Measurements from ENCODE around the gene ATM.

ATM gene

DNA sequence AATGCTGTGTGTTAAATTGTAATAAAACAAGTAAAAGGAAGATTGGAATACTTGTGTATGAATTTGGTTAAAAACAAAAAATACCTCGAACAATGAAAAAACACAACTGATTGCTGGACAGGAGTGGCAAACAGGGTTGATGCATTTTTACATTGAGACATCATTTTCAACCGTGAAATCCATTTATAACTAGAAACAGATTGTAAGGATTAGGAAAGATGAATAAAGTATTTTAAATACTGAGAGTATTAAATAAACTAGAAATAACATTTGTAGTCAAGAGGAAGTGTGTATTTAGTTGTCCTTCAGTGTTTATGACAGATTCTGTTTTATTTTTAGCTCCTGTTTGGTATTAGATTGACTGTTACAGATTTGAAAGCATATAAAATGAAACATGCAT lies 5.4 kb downstream of the ATM start:
- no peak overlapping the region for H3K27ac ChIP-seq
- TF ChIP-seq ZFX (IDR thresholded peaks at IDR 0.05; ENCODE audit: borderline replicate concordance) = no peak
- TF ChIP-seq, protein P1, sequence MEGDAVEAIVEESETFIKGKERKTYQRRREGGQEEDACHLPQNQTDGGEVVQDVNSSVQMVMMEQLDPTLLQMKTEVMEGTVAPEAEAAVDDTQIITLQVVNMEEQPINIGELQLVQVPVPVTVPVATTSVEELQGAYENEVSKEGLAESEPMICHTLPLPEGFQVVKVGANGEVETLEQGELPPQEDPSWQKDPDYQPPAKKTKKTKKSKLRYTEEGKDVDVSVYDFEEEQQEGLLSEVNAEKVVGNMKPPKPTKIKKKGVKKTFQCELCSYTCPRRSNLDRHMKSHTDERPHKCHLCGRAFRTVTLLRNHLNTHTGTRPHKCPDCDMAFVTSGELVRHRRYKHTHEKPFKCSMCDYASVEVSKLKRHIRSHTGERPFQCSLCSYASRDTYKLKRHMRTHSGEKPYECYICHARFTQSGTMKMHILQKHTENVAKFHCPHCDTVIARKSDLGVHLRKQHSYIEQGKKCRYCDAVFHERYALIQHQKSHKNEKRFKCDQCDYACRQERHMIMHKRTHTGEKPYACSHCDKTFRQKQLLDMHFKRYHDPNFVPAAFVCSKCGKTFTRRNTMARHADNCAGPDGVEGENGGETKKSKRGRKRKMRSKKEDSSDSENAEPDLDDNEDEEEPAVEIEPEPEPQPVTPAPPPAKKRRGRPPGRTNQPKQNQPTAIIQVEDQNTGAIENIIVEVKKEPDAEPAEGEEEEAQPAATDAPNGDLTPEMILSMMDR (IDR thresholded peaks at IDR 0.05) = no peak

DNA sequence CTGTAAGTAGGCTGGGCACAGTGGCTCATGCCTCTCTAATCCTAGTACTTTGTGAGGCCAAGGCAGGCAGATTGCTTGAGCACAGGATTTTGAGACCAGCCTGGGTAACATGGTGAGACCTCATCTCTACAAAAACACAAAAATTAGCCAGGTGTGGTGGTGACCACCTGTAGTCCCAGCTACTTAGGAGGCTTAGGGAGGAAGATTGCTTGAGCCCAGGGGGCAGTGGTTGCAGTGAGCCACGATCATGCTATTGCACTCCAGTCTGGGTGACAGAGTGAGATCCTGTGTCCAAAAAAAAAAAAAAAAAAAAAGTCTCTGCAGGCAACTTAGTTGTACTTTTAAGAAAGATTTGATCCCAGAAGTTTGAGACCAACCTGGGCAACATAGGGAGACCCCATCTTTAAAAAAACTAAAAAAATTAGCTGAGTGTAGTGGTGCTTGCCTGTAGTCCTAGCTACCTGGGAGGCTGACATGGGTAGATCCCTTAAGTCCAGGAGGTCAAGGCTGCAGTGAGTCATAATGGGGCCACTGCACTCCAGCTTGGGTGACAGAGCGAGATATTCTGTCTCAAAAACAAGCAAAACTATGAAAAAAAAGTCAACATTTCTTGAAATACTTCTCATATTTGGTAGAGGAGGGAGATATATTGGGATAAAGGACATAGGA lies 10.5 kb downstream of the ATM start:
- no peak for TF ChIP-seq ZFX (IDR thresholded peaks at IDR 0.05; ENCODE audit: borderline replicate concordance)
- TF ChIP-seq, protein P1 (IDR thresholded peaks at IDR 0.05) = no peak
- H3K27ac ChIP-seq = no peak overlapping the region

DNA sequence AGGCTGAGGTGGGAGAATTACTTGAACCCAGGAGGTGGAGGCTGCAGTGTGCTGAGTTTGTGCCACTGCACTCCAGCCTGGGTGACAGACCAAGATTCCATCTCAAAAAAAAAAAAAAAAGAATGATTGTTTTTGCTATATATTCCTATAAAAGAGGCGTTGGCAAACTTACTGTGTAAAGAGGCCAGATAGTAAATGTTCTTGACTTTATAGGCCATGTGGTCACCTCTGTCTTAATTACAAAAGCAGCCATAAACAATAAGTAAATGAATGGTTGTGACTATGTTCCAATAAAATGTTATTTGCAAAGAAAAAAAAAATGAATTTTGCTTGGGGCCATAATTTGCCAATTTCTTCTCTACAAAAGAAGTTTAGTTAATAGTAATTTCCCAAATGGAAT lies 12.3 kb downstream of the ATM start:
- TF ChIP-seq, protein P1 (IDR thresholded peaks at IDR 0.05) = no peak
- no peak for TF ChIP-seq ZFX (IDR thresholded peaks at IDR 0.05; ENCODE audit: borderline replicate concordance)
- H3K27ac ChIP-seq = no peak overlapping the region

DNA sequence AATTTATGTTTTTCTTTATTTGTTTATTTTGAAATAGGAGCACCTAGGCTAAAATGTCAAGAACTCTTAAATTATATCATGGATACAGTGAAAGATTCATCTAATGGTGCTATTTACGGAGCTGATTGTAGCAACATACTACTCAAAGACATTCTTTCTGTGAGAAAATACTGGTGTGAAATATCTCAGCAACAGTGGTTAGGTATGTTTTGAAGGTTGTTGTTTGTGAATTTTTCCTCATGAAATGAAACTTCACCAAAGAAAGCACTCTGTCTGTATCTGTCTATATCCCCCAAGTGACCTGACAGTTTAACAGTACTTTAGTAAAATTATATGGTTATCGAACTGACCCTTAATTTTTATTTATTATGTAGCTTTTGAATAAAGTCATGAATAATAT lies 12.8 kb downstream of the ATM start:
- TF ChIP-seq ZFX (IDR thresholded peaks at IDR 0.05; ENCODE audit: borderline replicate concordance) = no peak
- TF ChIP-seq, protein P1 (IDR thresholded peaks at IDR 0.05) = no peak
- no peak overlapping the region for H3K27ac ChIP-seq

DNA sequence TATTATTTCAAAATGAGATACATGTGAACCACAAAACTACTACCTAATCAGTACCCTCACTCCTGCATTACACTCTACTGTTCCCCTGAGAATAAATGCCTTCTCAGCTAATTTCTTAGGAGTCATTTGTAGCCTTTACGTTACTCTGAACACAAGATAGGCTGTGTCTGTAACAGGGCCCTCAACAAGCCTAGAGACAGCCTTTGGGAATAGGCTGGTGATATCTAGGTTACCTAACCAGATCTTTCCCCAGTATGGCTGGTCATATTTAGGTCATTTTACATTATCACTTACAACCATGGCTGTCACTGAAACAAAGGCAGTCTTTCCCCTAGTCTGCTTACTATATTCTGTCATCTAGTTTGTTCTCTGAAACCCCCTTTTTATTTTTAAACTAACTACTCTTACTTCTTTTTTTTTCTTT lies 14.2 kb downstream of the ATM start:
- TF ChIP-seq, protein P1 (IDR thresholded peaks at IDR 0.05) = no peak
- no peak for TF ChIP-seq ZFX (IDR thresholded peaks at IDR 0.05; ENCODE audit: borderline replicate concordance)
- no peak overlapping the region for H3K27ac ChIP-seq

DNA sequence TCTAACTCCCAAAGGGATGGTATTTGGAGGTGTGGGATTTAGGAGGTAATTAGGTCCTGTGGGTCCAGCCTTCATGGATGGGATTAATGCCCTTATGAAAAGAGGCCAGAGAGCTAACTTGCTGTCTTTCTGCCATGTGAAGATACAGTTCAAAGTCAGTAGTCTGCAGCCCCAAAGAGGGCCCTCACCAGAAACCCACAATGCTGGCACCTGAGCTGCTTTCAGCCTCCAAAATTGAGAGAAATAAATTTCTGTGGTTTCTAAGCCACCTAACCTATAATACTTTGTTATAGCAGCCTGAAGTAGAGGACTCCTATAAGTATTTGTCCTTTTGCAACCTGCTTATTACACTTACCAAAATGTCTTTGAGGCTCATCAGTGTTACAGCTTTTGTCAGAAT lies 16.2 kb downstream of the ATM start:
- TF ChIP-seq ZFX (IDR thresholded peaks at IDR 0.05; ENCODE audit: borderline replicate concordance) = no peak
- TF ChIP-seq, protein P1 (IDR thresholded peaks at IDR 0.05) = no peak

DNA sequence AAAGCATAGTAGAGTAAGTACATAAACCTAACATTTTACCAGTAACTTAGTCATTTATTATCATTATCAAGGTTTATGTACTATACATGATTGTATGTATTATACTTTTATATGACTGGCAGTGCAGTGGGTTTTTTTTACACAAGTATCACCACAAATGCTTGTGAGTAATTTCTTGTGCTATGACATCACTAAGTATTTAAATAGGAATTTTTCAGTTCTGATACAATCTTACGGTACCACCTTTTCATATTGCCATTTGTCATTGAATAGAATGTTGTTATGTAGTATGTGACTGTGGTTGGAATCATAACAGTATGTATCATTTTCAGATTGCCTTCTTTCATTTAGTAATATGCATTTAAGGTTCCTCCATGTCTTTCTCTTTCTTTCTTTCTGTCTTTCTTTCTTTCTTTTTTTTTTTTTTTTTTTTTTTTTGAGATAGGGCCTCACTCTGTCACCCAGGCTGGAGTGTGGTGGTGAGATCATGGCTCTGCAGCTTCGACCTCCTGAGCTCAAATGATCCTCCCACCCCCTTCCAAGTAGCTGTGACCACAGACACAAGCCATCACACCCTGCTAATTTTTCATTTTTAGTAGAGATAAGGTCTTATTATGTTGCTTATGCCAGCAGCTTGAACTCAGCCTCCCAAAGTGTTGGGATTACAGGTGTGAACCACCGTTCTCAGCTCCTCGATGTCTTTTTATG lies 18.6 kb downstream of the ATM start:
- H3K27ac ChIP-seq = no peak overlapping the region

More for the DNA sequence above, 16.2 kb downstream of the ATM start:
- no peak overlapping the region for H3K27ac ChIP-seq

More for the DNA sequence above, 18.6 kb downstream of the ATM start:
- TF ChIP-seq, protein P1 (IDR thresholded peaks at IDR 0.05) = no peak
- TF ChIP-seq ZFX (IDR thresholded peaks at IDR 0.05; ENCODE audit: borderline replicate concordance) = no peak

Data from 22Rv1 (cell line).